Muscle of leg (tissue), 11 donors: ENCODE measurements around the gene ZSCAN5C. TPM values are rescaled to one million over a fixed set of nuclear protein-coding genes. Genes with fewer than 3 reads are reported as not detected.
"Not testable (repeated sequence)": the region's sequence is repeated elsewhere in the genome, so short reads cannot be mapped to it uniquely, and the experiment has no call there.

ENCODE experiments used
- DNase-seq: peaks from one replicate; pipeline ENCODE4 v3.0.0; 2013
- H3K27ac ChIP-seq: one replicate; pipeline ENCODE4 v1.5.1; 2013; ENCODE audit warnings: mild to moderate bottlenecking, low read length, control low read depth
- H3K27me3 ChIP-seq: one replicate; pipeline ENCODE4 v1.6.1; 2013; ENCODE audit warnings: low read length; ENCODE audit not compliant: control insufficient read depth, insufficient read depth
- H3K36me3 ChIP-seq: one replicate; pipeline ENCODE4 v1.6.1; 2013; ENCODE audit warnings: low read length; ENCODE audit not compliant: control insufficient read depth, insufficient read depth
- H3K4me1 ChIP-seq: one replicate; pipeline ENCODE4 v1.6.1; 2013; ENCODE audit warnings: low read length; ENCODE audit not compliant: control insufficient read depth, insufficient read depth
- H3K4me3 ChIP-seq: one replicate; pipeline ENCODE4 v1.5.1; 2013; ENCODE audit warnings: low read length, control low read depth
- H3K9me3 ChIP-seq: replicated peaks from 2 replicates; pipeline ENCODE4 v1.6.1; 2013; ENCODE audit warnings: low read depth, low read length; ENCODE audit not compliant: control insufficient read depth
- WGBS: methylation state at CpG from one replicate; pipeline ENCODE4 v1.1.5; 2013; ENCODE audit warnings: missing lambda C conversion rate; ENCODE audit not compliant: insufficient coverage; 5-methylcytosine and 5-hydroxymethylcytosine counted together
- polyA plus RNA-seq, 8 donors: library from polyadenylated mRNA; unstranded; fragments of 120-200 nt; gene quantifications; one replicate each; pipeline versions ENCODE4 v1.2.1 to v1.2.3, GENCODE V29; 2013; ENCODE audit warnings: inconsistent platforms in 1 of 8, low replicate concordance in 1 of 8; ENCODE audit not compliant: insufficient read length in 8 of 8, insufficient read depth in 1 of 8
- total RNA-seq: library from RNA; stranded (reverse); fragments of 120-200 nt; gene quantifications from one replicate; pipeline ENCODE4 v1.2.4, GENCODE V29; 2013

The ZSCAN5C gene
- total and polyA plus RNA-seq, 9 donors = 0.12 TPM; not detected in 8

DNA sequence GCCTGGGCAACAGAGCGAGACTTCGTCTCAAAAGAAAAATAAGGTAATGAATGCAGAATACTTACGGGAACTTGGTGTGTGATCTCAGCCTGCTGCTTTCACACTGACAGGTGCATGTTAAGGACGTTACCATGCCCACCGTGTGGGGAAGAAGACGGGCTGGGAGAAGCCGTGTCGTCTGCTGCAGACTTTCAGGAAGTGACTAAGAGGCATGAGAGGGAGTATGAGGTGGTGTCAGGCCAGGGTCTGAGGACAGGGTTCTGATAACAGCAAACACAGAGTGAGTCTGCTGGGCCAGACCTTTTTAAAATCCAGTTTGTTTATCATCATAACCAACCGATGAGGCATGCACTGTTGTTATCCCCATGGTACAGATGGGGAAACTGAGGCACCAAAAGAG is 39.8 kb upstream of the ZSCAN5C start:
- 64% methylated on average over 9 of the region's 9 CpGs for WGBS
- Histone ChIP-seq H3K27me3 (no peaks in the 10 kb centered on the region), H3K36me3 (peaks cover 22% of the 10 kb centered on the region), H3K27ac (no peak overlapping the region), H3K4me1 (no peaks in the 10 kb centered on the region), H3K9me3 (no peaks in the 10 kb centered on the region), H3K4me3 (no peak overlapping the region)
- DNase-seq = no peak

DNA sequence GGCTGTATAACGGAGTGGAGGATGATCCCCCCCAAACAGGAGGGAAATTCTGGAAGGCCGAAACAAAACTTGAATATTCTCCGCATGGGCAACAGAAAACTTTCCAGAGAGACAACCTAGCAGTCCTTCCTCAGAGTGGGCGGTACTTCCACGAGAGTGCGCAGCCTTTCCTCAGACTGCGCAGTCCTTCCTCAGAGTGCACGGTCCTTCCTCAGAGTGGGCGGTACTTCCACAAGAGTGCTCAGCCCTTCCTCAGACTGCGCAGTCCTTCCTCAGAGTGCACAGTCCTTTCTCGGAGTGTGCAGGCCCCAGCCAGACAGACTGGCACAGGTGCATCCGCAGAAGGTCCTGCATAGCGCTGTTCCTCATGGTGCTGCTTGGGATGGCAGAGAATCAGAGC is 39.0 kb upstream of the ZSCAN5C start:
- Histone ChIP-seq H3K36me3 (peaks cover 19% of the 10 kb centered on the region), H3K4me3 (no peak overlapping the region), H3K27me3 (no peaks in the 10 kb centered on the region), H3K4me1 (no peaks in the 10 kb centered on the region), H3K27ac (no peak overlapping the region), H3K9me3 (no peaks in the 10 kb centered on the region)
- DNase-seq = no peak
- 91% methylated on average over 13 of the region's 13 CpGs for WGBS

DNA sequence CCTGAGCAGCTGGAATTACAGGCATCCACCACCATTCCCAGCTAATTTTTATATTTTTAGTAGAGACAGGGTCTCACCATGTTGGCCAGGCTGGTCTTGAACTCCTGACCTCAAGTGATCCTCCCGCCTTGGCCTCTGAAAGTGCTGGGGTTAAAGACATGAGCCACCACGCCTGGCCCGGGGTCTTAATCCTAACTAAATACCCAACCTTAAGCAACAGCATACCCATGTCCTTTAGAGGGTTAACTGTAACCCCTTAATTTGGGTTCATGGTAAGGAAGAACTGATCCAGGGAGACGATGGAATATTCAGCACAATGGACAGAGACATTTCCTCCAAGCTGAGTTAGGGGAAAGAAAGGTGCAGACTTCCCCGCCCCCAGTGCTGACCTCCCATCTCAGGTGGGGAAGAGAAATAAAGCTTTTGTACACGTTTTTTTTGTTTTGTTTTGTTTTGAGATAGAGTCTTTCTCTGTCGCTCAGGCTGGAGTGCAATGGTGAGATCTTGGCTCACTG is 35.0 kb upstream of the ZSCAN5C start:
- H3K4me3 ChIP-seq = no peak overlapping the region
- no peaks in the 10 kb centered on the region for H3K27me3 ChIP-seq
- no peaks in the 10 kb centered on the region for H3K9me3 ChIP-seq
- H3K36me3 ChIP-seq = no peaks in the 10 kb centered on the region
- 0% methylated on average over 1 of the region's 7 CpGs for WGBS
- H3K27ac ChIP-seq = no peak overlapping the region
- DNase-seq = no peak
- H3K4me1 ChIP-seq = no peaks in the 10 kb centered on the region

- Histone ChIP-seq H3K9me3 (no peaks in the 10 kb centered on the region), H3K27me3 (peaks cover 3% of the 10 kb centered on the region), H3K27ac (no peak overlapping the region), H3K36me3 (no peaks in the 10 kb centered on the region), H3K4me3 (no peak overlapping the region), H3K4me1 (no peaks in the 10 kb centered on the region)
- DNase-seq = no peak
- WGBS = 73% methylated on average over 12 of the region's 14 CpGs
Measured at GRCh38 chr19:56170261-56170660, 31.8 kb upstream of the ZSCAN5C start.

DNA sequence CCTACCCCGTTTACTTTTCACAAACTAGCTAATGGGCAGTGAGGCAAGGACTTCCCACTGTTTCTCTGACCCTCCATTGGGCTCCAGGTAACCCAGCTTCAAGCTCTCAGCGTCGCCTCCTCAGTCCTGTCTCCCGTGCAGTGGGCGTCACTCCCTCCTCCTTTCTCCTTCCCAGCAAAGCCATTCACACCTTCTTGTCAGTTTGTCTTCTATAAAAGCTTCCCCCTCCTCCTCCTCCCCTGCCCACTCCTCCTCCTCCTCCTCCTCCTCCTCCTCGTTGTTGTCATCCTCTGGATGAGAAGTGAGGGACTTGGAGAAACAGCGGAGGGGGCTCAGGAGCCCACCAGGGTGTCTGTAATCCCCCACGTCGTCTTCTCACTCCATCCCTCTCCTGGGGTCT is 28.0 kb upstream of the ZSCAN5C start:
- DNase-seq = no peak
- 6% methylated on average over 4 of the region's 9 CpGs for WGBS
- no peaks in the 10 kb centered on the region for H3K4me1 ChIP-seq
- no peak overlapping the region for H3K4me3 ChIP-seq
- H3K27me3 ChIP-seq = peaks cover 11% of the 10 kb centered on the region
- H3K27ac ChIP-seq = no peak overlapping the region
- H3K9me3 ChIP-seq = no peaks in the 10 kb centered on the region
- no peaks in the 10 kb centered on the region for H3K36me3 ChIP-seq

GRCh38 chr19:56174550-56174949 is 27.5 kb upstream of the ZSCAN5C start:
- H3K27ac ChIP-seq = no peak overlapping the region

GRCh38 chr19:56175861-56176307 is 26.2 kb upstream of the ZSCAN5C start, which contains the start of gene GALP:
GALP (plus strand) TSS chr19:56176008; CDS start chr19:56177109, 1,101 bp downstream.
- not testable (repeated sequence) for H3K36me3 ChIP-seq, DNase-seq, H3K9me3 ChIP-seq, H3K27ac ChIP-seq, H3K4me3 ChIP-seq, H3K4me1 ChIP-seq
- H3K27me3 ChIP-seq = peaks cover 11% of the 10 kb centered on the region
- WGBS = 39% methylated on average over 11 of the region's 15 CpGs

More at GRCh38 chr19:56174550-56174949, 27.5 kb upstream of the ZSCAN5C start:
- no peak overlapping the region for H3K4me3 ChIP-seq
- 50% methylated on average over 4 of the region's 11 CpGs for WGBS
- H3K9me3 ChIP-seq = no peaks in the 10 kb centered on the region
- DNase-seq = no peak
- no peaks in the 10 kb centered on the region for H3K36me3 ChIP-seq
- H3K4me1 ChIP-seq = no peaks in the 10 kb centered on the region
- peaks cover 11% of the 10 kb centered on the region for H3K27me3 ChIP-seq

DNA sequence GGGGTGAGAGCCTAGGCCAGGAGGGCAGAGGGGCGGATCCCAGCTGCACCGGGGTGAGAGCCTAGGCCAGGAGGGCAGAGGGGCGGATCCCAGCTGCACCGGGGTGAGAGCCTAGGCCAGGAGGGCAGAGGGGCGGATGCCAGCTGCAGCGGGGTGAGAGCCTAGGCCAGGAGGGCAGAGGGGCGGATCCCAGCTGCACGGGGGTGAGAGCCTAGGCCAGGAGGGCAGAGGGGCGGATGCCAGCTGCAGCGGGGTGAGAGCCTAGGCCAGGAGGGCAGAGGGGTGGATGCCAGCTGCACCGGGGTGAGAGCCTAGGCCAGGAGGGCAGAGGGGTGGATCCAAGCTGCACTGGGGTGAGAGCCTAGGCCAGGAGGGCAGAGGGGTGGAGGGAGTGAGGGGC is 25.8 kb upstream of the ZSCAN5C start:
- peaks cover 11% of the 10 kb centered on the region for H3K27me3 ChIP-seq
- H3K27ac ChIP-seq, H3K36me3 ChIP-seq, DNase-seq, H3K4me1 ChIP-seq, H3K4me3 ChIP-seq, H3K9me3 ChIP-seq: not testable (repeated sequence)
- WGBS = 75% methylated on average over 9 of the region's 11 CpGs

- no peaks in the 10 kb centered on the region for H3K4me1 ChIP-seq
- DNase-seq = no peak
- H3K36me3 ChIP-seq = no peaks in the 10 kb centered on the region
- H3K27ac ChIP-seq = no peak overlapping the region
- 76% methylated on average over 12 of the region's 18 CpGs for WGBS
- no peak overlapping the region for H3K4me3 ChIP-seq
- H3K27me3 ChIP-seq = peaks cover 11% of the 10 kb centered on the region
- no peaks in the 10 kb centered on the region for H3K9me3 ChIP-seq
Measured at GRCh38 chr19:56176881-56177280, 25.2 kb upstream of the ZSCAN5C start.

DNA sequence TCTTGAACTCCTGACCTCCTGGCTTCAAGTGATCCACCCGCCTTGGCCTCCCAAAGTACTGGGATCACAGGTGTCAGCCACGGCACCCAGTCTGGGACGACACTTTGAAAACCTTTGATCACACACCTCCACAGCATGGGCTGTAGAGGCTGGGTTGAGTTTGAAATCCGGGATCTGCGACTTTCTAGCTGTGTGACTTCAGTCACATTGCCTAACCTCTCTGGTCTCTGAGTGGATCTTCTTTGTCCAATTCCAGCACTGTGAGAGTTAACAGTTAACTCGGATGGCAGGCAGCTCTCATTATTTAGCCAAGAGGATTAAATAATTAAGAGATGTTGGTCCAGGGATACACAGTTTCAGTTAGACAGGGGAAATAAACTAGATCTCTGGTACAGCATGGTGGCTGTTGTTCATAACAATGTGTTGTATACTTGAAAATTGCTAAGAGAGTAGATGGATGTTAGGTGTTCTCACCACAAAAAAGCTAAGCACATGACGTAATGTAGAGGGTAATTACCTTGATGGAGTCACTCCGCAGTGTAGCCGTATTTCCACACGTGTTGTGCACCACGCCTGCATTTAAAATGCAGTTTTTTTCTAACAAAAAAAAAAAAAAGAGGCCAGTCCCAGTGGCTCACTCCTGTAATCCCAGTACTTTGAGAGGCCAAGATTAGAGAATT is 24.4 kb upstream of the ZSCAN5C start:
- WGBS = 69% methylated on average over 3 of the region's 11 CpGs
- no peaks in the 10 kb centered on the region for H3K36me3 ChIP-seq
- DNase-seq = no peak
- peaks cover 14% of the 10 kb centered on the region for H3K27me3 ChIP-seq
- no peak overlapping the region for H3K27ac ChIP-seq
- H3K4me3 ChIP-seq = no peak overlapping the region
- no peaks in the 10 kb centered on the region for H3K9me3 ChIP-seq
- no peaks in the 10 kb centered on the region for H3K4me1 ChIP-seq
